A549 (cell line): ENCODE results near the gene CARD9.

Experiments
- CHD2 ChIP-seq: fragments of 150-350 bp; IDR thresholded peaks from 2 replicates; pipeline ENCODE4 v1.6.1; 2014; ENCODE audit warnings: low read length; ENCODE audit not compliant: partially characterized antibody
- EP300 ChIP-seq, 2 experiments: fragments of >200 bp; sonication (Bioruptor Twin); formaldehyde crosslinking; IDR thresholded peaks; 2 replicates in 1 of 2; 3 replicates in 1 of 2; pipeline ENCODE4 v1.6.1; 2016 to 2017
- JUN ChIP-seq, 2 experiments: fragments of >200 bp; sonication (Bioruptor Twin); formaldehyde crosslinking; IDR thresholded peaks; 2 replicates in 1 of 2; 3 replicates in 1 of 2; pipeline ENCODE4 v1.6.1; 2016 to 2017
- KDM5A ChIP-seq: fragments of 200-600 bp; sonication (generic); IDR thresholded peaks from 2 replicates; pipeline ENCODE4 v1.6.1; 2016; ENCODE audit warnings: antibody characterized with exemption, mild to moderate bottlenecking
- NFE2L2 ChIP-seq: fragments of 150-350 bp; conservative IDR thresholded peaks from 2 replicates; pipeline ENCODE4 v1.6.1; 2014; ENCODE audit warnings: low read length
- PHF8 ChIP-seq: fragments of 200-600 bp; sonication (generic); IDR thresholded peaks from 2 replicates; pipeline ENCODE4 v1.6.1; 2016; ENCODE audit warnings: low read depth, mild to moderate bottlenecking, antibody characterized with exemption, moderate library complexity, borderline replicate concordance
- POLR2A ChIP-seq: IDR thresholded peaks from 2 replicates; pipeline ENCODE4 v1.6.1; 2012; ENCODE audit warnings: mild to moderate bottlenecking, low read length
- REST ChIP-seq: fragments of 200-600 bp; sonication (generic); IDR thresholded peaks from 2 replicates; pipeline ENCODE4 v1.6.1; 2016; ENCODE audit warnings: antibody characterized with exemption, mild to moderate bottlenecking, moderate library complexity
- SMC3 ChIP-seq: fragments of >200 bp; sonication (Bioruptor Twin); formaldehyde crosslinking; IDR thresholded peaks from 3 replicates; pipeline ENCODE4 v1.6.1; 2018; ENCODE audit warnings: inconsistent platforms
- USF2 ChIP-seq: fragments of 450-650 bp; IDR thresholded peaks from 2 replicates; pipeline ENCODE4 v1.6.1; 2014; ENCODE audit warnings: antibody characterized with exemption
- TF ChIP-seq, protein P1 (sequence below): fragments of >200 bp; sonication (Bioruptor Twin); formaldehyde crosslinking; IDR thresholded peaks from 3 replicates; pipeline ENCODE4 v1.5.1; 2016

DNA sequence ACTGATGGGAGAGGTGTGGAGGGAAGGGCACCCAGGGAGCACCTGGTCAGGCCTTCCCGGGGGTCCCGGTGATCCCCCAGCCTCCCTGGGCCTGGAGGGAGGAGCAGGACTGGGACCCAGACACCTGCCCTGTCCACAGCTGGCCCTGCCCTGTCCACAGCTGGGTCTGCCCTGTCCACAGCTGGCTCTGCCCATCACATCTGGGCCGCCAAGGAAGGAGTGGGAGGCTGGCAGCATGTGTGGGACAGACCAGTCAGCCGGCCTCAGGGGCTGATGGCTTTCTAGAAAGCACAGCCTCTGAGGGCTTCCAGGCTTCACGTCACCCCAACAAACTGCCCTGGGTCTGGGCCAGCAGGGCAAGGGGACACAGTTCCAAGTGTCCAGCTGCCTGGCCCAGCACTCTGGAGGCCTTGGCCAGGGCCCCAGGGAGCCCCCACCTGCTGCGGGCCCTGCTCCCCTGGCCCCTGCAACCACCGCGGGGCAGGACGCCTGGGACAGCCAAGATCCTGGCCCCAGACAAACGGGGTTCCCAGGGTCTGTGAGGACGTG, 22.1 kb downstream of the CARD9 start:
- TF ChIP-seq POLR2A = no peak
- TF ChIP-seq, protein P1, sequence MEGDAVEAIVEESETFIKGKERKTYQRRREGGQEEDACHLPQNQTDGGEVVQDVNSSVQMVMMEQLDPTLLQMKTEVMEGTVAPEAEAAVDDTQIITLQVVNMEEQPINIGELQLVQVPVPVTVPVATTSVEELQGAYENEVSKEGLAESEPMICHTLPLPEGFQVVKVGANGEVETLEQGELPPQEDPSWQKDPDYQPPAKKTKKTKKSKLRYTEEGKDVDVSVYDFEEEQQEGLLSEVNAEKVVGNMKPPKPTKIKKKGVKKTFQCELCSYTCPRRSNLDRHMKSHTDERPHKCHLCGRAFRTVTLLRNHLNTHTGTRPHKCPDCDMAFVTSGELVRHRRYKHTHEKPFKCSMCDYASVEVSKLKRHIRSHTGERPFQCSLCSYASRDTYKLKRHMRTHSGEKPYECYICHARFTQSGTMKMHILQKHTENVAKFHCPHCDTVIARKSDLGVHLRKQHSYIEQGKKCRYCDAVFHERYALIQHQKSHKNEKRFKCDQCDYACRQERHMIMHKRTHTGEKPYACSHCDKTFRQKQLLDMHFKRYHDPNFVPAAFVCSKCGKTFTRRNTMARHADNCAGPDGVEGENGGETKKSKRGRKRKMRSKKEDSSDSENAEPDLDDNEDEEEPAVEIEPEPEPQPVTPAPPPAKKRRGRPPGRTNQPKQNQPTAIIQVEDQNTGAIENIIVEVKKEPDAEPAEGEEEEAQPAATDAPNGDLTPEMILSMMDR = no peak
- no peak for TF ChIP-seq CHD2
- no peak for TF ChIP-seq REST
- TF ChIP-seq PHF8 = no peak
- TF ChIP-seq SMC3 = no peak
- TF ChIP-seq JUN (IDR thresholded peaks at IDR 0.05) = no peak
- no peak for TF ChIP-seq KDM5A
- TF ChIP-seq NFE2L2 = no peak
- no peak for TF ChIP-seq EP300 (IDR thresholded peaks at IDR 0.05)
- TF ChIP-seq USF2 = no peak
